Lung (tissue), 12 donors: Measurements from ENCODE around the gene DAAM1. TPM values are rescaled to one million over a fixed set of nuclear protein-coding genes. Genes with fewer than 3 reads are reported as not detected.

ENCODE experiments used
- ATAC-seq: fragments of 200-7000 bp; cut with Tn5 transposase; one replicate; pipeline ENCODE4 v1.9.1; 2020; ENCODE audit warnings: moderate number of reproducible peaks; ENCODE audit not compliant: insufficient read depth, low FRiP score
- DNase-seq, 3 donors: peaks; one replicate each; pipeline ENCODE4 v3.0.0-alpha.2; 2013 to 2017
- H3K27ac ChIP-seq, 2 donors: one replicate each; pipeline ENCODE4 v1.5.1; 2013; ENCODE audit warnings: mild to moderate bottlenecking in 2 of 2, moderate library complexity in 2 of 2, control low read depth in 1 of 2, inconsistent platforms in 1 of 2, low read depth in 1 of 2, low read length in 1 of 2
- H3K27me3 ChIP-seq, 3 donors: one replicate each; pipeline ENCODE4 v1.5.1; 2013; ENCODE audit warnings: low read length in 2 of 3; ENCODE audit not compliant: control insufficient read depth in 3 of 3, insufficient read depth in 3 of 3
- H3K36me3 ChIP-seq, 4 donors: one replicate each; pipeline ENCODE4 v1.5.1; 2013; ENCODE audit warnings: low read length in 4 of 4, mild to moderate bottlenecking in 1 of 4, moderate library complexity in 1 of 4; ENCODE audit not compliant: control insufficient read depth in 4 of 4, insufficient read depth in 4 of 4
- H3K4me1 ChIP-seq, 5 donors: one replicate each; pipeline ENCODE4 v1.5.1; 2013; ENCODE audit warnings: low read length in 5 of 5, mild to moderate bottlenecking in 2 of 5, moderate library complexity in 1 of 5; ENCODE audit not compliant: control insufficient read depth in 5 of 5, insufficient read depth in 5 of 5
- H3K4me3 ChIP-seq: one replicate; pipeline ENCODE4 v1.5.1; 2013; ENCODE audit warnings: mild to moderate bottlenecking, control low read depth, moderate library complexity
- H3K9ac ChIP-seq, 2 donors: one replicate each; pipeline ENCODE4 v1.5.1; 2013; ENCODE audit warnings: low read length in 2 of 2, control low read depth in 1 of 2; ENCODE audit not compliant: insufficient read depth in 1 of 2
- H3K9me3 ChIP-seq, 4 donors: one replicate each; pipeline ENCODE4 v1.5.1; 2013; ENCODE audit warnings: low read length in 3 of 4, mild to moderate bottlenecking in 1 of 4, moderate library complexity in 1 of 4; ENCODE audit not compliant: control insufficient read depth in 4 of 4, insufficient read depth in 3 of 4
- WGBS, 2 donors: extraction: QIAGEN DNeasy Blood & Tissue Kit; methylation state at CpG; one replicate each; pipeline ENCODE4 v1.1.7; 2013; 5-methylcytosine and 5-hydroxymethylcytosine counted together
- polyA plus RNA-seq, 2 donors: library from polyadenylated mRNA; stranded (reverse); fragments of 200-250 nt; gene quantifications; one replicate each; pipeline ENCODE4 v1.2.1, GENCODE V29; 2013
- total RNA-seq, 2 donors: library from RNA; depleted of rRNA in 1 of 2; stranded (reverse); fragments of >200 nt in 1 of 2; gene quantifications; one replicate each; pipeline ENCODE4 v1.2.1, GENCODE V29; 2014 to 2021
- TF ChIP-seq, protein P1 (sequence below): IDR thresholded peaks from 2 replicates; pipeline ENCODE4 v1.5.1; 2012; ENCODE audit warnings: mild to moderate bottlenecking; ENCODE audit errors: control extremely low read depth, extremely low read depth
- donor health status: control.
- donor health status: control.
- donor health status: Bipolar disorder and iron deficiency.
- donor health status: healthy.
- donor health status: DM: yes; HTN: yes; CAD: no.

DAAM1 gene
- total and polyA plus RNA-seq, 4 donors: 10.3 to 84.6 (median 32.6) TPM

DNA sequence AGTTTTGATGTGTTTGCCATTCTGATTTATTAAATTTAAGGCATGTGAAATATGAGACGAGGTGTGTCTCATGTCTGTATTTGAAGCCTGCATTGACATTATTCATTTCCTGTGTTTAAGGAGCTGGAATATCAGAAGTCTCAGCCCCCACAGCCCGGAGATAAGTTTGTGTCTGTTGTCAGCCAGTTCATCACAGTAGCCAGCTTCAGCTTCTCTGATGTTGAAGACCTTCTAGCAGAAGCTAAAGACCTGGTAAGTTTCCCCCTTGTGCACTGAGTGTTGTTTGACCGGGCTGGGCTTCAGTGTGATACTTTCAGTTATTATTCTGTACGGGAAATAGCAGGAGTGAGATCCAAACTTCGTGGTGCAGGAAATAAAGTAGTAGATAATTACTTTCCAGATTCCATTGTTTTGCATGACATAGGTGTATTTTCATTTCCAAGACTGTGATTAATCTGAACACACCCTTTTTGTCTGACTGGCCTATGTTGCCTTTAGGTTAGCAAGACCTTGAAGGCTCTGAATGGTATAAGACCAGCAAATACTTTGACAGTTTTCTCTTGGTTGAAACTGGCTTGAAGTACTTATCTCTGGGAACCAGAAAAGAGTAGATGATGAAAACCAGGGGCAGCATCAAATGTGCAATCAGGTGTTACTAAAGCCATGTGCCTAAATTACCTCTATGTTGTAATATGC, 175.2 kb downstream of the DAAM1 start:
- peaks cover 0 to 21% (median 4%) of the 10 kb centered on the region in 5 donors for H3K4me1 ChIP-seq
- peak overlapping the region; percentile 40 to 90 for H3K27ac ChIP-seq
- no peak overlapping the region for H3K9ac ChIP-seq
- peaks cover 0 to 19% (median 11%) of the 10 kb centered on the region in 4 donors for H3K36me3 ChIP-seq
- no peaks in the 10 kb centered on the region for H3K9me3 ChIP-seq
- H3K4me3 ChIP-seq: no peak overlapping the region
- H3K27me3 ChIP-seq: no peaks in the 10 kb centered on the region
- DNase-seq (no peak), ATAC-seq (no peak)
- TF ChIP-seq, protein P1, sequence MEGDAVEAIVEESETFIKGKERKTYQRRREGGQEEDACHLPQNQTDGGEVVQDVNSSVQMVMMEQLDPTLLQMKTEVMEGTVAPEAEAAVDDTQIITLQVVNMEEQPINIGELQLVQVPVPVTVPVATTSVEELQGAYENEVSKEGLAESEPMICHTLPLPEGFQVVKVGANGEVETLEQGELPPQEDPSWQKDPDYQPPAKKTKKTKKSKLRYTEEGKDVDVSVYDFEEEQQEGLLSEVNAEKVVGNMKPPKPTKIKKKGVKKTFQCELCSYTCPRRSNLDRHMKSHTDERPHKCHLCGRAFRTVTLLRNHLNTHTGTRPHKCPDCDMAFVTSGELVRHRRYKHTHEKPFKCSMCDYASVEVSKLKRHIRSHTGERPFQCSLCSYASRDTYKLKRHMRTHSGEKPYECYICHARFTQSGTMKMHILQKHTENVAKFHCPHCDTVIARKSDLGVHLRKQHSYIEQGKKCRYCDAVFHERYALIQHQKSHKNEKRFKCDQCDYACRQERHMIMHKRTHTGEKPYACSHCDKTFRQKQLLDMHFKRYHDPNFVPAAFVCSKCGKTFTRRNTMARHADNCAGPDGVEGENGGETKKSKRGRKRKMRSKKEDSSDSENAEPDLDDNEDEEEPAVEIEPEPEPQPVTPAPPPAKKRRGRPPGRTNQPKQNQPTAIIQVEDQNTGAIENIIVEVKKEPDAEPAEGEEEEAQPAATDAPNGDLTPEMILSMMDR: no peak
- 61 to 63% methylated on average over 5 of the region's 5 CpGs for WGBS, 2 donors

DNA sequence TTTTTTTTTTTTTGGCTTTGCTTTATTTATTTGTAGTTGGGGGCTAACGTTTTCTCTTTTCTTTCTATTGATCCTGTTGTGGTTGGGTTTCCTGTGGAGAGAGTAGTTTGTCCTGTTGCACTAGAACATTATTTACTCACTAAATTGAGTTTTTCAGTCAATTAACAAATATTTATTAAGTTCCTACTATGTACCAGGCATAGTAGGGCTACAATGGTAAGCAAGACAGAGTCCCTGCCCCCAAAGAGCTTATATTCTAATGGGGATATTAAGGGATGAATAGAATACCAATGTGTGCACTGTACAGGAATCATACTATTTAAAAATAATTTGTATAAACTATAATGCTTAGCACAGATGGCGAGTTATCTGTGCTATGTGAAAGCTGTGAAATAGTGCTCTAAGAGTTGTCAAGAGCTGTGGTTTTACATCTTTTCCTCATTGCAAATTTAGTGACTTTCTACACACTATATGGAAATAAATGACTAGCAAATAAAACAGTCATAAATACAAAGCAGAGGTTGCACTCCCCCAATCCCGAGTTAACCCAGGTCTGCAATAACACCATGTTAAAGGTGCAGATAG, 181.8 kb downstream of the DAAM1 start:
- Histone ChIP-seq H3K4me3 (no peak overlapping the region), H3K36me3 (peaks cover 0 to 10% (median 6%) of the 10 kb centered on the region in 4 donors), H3K27ac (peak overlapping the region in 1 of 2 donors; percentile 45), H3K4me1 (peaks cover 0 to 16% (median 4%) of the 10 kb centered on the region in 5 donors), H3K27me3 (no peaks in the 10 kb centered on the region), H3K9me3 (no peaks in the 10 kb centered on the region), H3K9ac (no peak overlapping the region)
- no peak for DNase-seq
- WGBS, 2 donors: 87 to 93% methylated on average over 3 of the region's 3 CpGs
- no peak for ATAC-seq
- TF ChIP-seq, protein P1: no peak

DNA sequence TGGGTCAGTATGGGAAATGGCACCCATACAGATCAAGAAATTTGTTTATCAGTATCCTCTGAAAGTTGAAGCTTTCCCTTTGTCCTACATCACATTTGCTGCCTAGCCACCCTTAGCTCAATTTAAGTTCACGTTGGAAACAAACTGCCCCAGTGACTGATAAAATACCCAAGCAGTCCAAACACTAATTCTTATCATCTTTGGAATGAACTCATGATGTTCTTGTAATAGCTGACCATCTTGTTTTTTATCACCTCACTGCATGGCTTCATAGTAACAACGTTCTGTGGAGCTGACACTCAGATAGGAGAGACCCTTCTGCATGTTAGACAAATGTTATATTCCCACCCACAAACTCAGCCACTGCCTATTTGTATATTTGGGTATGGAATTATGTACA, 183.3 kb downstream of the DAAM1 start:
- no peak overlapping the region for H3K9ac ChIP-seq
- H3K4me1 ChIP-seq: peaks cover 0 to 16% (median 8%) of the 10 kb centered on the region in 5 donors
- WGBS, 2 donors: 62 to 84% methylated on average over 2 of the region's 2 CpGs
- H3K36me3 ChIP-seq: peaks cover 0 to 10% (median 6%) of the 10 kb centered on the region in 4 donors
- H3K9me3 ChIP-seq: no peaks in the 10 kb centered on the region
- no peak overlapping the region for H3K4me3 ChIP-seq
- TF ChIP-seq, protein P1: no peak
- H3K27me3 ChIP-seq: no peaks in the 10 kb centered on the region
- ATAC-seq (no peak), DNase-seq (no peak)
- peak overlapping the region in 1 of 2 donors; percentile 79 for H3K27ac ChIP-seq
